T-cell (primary cell): ENCODE measurements around the gene TMPRSS2. TPM values are rescaled to one million over a fixed set of nuclear protein-coding genes. Genes with fewer than 3 reads are reported as not detected.

Experiments used
- ATAC-seq, 4 experiments: fragments of 200-7000 bp in 3 of 4; fragments of 150-1000 bp in 1 of 4; cut with Tn5 transposase; replicated peaks in 1 of 4; 1 replicate in 3 of 4; 2 replicates in 1 of 4; pipeline ENCODE4 v1.10.0; 2021; ENCODE audit warnings: moderate library complexity in 3 of 4, mild to moderate bottlenecking in 2 of 4, moderate number of reproducible peaks in 1 of 4
- CTCF ChIA-PET, 2 donors: fragments of 300-600 bp; sonication (Branson Sonifier 250); formaldehyde crosslinking; loops; one replicate each; lab custom pipeline; 2022; ENCODE audit warnings: antibody characterized with exemption in 2 of 2; lab: Charles Lee
- POLR2A ChIA-PET, 2 donors: fragments of 300-600 bp; sonication (Branson Sonifier 250); formaldehyde crosslinking; loops; one replicate each; lab custom pipeline; 2022; ENCODE audit warnings: antibody characterized with exemption in 2 of 2; lab: Charles Lee
- DNase-seq, 35 experiments: peaks; one replicate each; pipeline versions ENCODE4 v3.0.0 to v3.0.0-alpha.2; 2013 to 2023
- H3K27ac ChIP-seq: one replicate; pipeline ENCODE4 v1.5.1; 2013; ENCODE audit warnings: low read length
- H3K27me3 ChIP-seq, 2 experiments: replicated peaks in 1 of 2; 1 replicate in 1 of 2; 2 replicates in 1 of 2; pipeline versions ENCODE4 v1.6.1 to v1.7.0; 2013; ENCODE audit warnings: low read length in 1 of 2, mixed read lengths in 1 of 2; ENCODE audit not compliant: control insufficient read depth in 2 of 2, insufficient read depth in 2 of 2; ENCODE audit errors: extremely low read depth in 1 of 2
- H3K36me3 ChIP-seq, 2 donors: 1 replicate in 1 of 2; 2 replicates in 1 of 2; pipeline versions ENCODE4 v1.6.1 to v1.7.0; 2013; ENCODE audit warnings: low read length in 1 of 2; ENCODE audit not compliant: control insufficient read depth in 2 of 2, insufficient read depth in 1 of 2; ENCODE audit errors: extremely low read depth in 1 of 2
- H3K4me1 ChIP-seq, 2 experiments: 1 replicate in 1 of 2; 2 replicates in 1 of 2; pipeline versions ENCODE4 v1.6.1 to v1.7.0; 2013; ENCODE audit warnings: low read length in 2 of 2, mixed read lengths in 1 of 2; ENCODE audit not compliant: insufficient read depth in 2 of 2, control insufficient read depth in 1 of 2; ENCODE audit errors: extremely low read depth in 1 of 2
- H3K4me3 ChIP-seq, 2 donors: 1 replicate in 1 of 2; 2 replicates in 1 of 2; pipeline versions ENCODE4 v1.5.1 to v1.7.0; 2013; ENCODE audit warnings: mild to moderate bottlenecking in 2 of 2, low read length in 1 of 2, moderate library complexity in 1 of 2; ENCODE audit not compliant: control insufficient read depth in 1 of 2; ENCODE audit errors: extremely low read depth in 1 of 2
- H3K9me3 ChIP-seq: 2 replicates; pipeline ENCODE4 v1.7.0; 2013
- H3K27ac Mint-ChIP-seq, 2 donors: one replicate each; pipeline ENCODE4 v1.8.0; 2020 to 2021; ENCODE audit warnings: mild to moderate bottlenecking in 2 of 2, mixed read lengths in 2 of 2
- H3K27me3 Mint-ChIP-seq, 2 donors: one replicate each; pipeline ENCODE4 v1.8.0; 2021 to 2022; ENCODE audit warnings: mixed read lengths in 2 of 2
- H3K36me3 Mint-ChIP-seq: one replicate; pipeline ENCODE4 v1.8.0; 2021; ENCODE audit warnings: mixed read lengths
- H3K4me1 Mint-ChIP-seq, 3 donors: one replicate each; pipeline ENCODE4 v1.8.0; 2020 to 2022; ENCODE audit warnings: mixed read lengths in 3 of 3, mild to moderate bottlenecking in 1 of 3
- H3K4me3 Mint-ChIP-seq, 3 donors: one replicate each; pipeline ENCODE4 v1.8.0; 2020 to 2022; ENCODE audit warnings: mild to moderate bottlenecking in 3 of 3, mixed read lengths in 3 of 3, moderate library complexity in 3 of 3
- H3K9me3 Mint-ChIP-seq, 3 donors: one replicate each; pipeline ENCODE4 v1.8.0; 2020 to 2022; ENCODE audit warnings: mixed read lengths in 3 of 3
- WGBS: methylation state at CpG from one replicate; pipeline ENCODE4 v1.1.5; 2013; ENCODE audit warnings: missing lambda C conversion rate; ENCODE audit not compliant: insufficient coverage; 5-methylcytosine and 5-hydroxymethylcytosine counted together
- total RNA-seq, 35 experiments: library from RNA in 6 of 35; stranded (reverse) in 6 of 35; fragments of 120-200 nt in 1 of 35; gene quantifications; one replicate each; pipeline versions ENCODE4 v1.2.1 to v1.2.4 and lab custom pipeline; 2013 to 2026

TMPRSS2 gene
- total RNA-seq, 5 donors from 2014 or later (not counting 1 experiment from before 2014, with no cell fraction given) = 0.35 to 0.73 (median 0.53) TPM; not detected in 2

DNA sequence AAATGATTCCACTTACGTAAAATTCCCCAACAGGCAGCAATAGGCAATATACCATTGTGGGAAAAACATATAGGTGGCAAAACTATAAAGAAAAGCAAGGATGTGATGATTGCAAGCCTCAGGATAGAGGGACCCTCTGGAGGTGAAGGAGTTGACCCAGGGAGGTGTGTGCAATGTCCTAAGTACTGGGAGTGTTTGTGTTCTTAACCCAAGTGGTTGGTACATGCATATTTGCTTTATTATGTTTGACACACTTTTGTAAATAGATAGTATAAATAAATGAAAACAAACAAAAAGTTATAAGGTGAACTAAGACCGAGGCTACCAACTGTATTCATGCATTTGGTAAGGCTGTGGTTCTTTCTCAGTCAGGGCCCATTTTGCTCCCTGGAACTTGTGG, 74.4 kb downstream of the TMPRSS2 start:
- POLR2A ChIA-PET = no interaction called here
- no peak for ATAC-seq
- no CpG with 5 or more reads among the region's 2 CpGs for whole genome bisulfite sequencing
- Histone ChIP-seq H3K36me3 (peaks cover 11 to 72% of the 10 kb centered on the region in 2 donors), H3K27ac (no peak overlapping the region), H3K4me3 (no peak overlapping the region), H3K27me3 (no peaks in the 10 kb centered on the region), H3K9me3 (peaks cover 3% of the 10 kb centered on the region), H3K4me1 (no peaks in the 10 kb centered on the region)
- H3K9me3 Mint-ChIP-seq = no peaks in the 10 kb centered on the region
- H3K27ac Mint-ChIP-seq = peak overlapping the region; percentile 22 to 24
- H3K4me3 Mint-ChIP-seq = no peak overlapping the region
- H3K36me3 Mint-ChIP-seq = peaks cover 86% of the 10 kb centered on the region
- DNase-seq = no peak
- peaks cover 6 to 50% (median 44%) of the 10 kb centered on the region in 3 donors for H3K4me1 Mint-ChIP-seq
- H3K27me3 Mint-ChIP-seq = no peaks in the 10 kb centered on the region
- CTCF ChIA-PET = no interaction called here

DNA sequence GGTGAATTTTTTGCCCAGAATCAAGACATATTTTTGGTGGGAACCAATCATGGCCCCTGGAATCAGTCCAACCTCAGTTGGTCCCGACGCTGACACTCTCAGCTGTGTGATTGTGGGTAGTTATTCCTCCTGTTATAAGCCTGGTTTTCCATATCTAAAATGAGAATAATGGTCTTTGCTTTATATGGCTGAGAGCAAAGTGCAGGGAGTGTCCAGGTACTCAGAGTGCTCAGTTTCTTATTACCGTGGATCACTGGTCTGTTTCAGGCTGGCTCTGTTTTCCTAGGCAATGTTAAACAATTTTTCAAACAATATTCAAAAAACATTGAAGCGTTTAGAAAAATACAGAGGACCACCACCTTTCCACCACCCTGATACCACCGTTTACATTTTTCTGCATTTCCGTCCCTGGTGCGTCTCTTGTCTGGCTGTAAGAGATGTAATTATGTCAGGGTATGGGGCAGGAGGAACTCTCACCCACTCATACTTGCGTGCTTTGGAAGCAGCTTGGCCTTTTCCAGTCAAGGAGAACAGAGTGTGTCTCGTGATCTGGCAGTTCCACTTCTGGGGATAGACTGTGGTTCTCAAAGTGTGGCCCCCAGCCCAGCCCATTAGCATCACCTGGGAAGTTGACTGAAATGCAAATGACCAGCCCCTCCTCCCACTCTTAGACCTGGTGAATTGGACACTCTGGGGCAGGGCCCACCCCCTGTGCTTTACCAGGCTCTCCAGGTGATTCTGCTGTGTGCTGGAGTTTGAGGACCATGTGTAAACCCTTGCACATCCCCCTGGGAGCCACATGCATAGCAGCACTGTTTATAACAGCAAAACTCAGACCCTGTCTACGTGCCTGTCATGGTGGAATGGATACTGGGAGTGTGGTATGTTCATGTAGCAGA, 75.1 kb downstream of the TMPRSS2 start:
- Histone ChIP-seq H3K4me3 (no peak overlapping the region), H3K27me3 (no peaks in the 10 kb centered on the region), H3K36me3 (peaks cover 10 to 69% of the 10 kb centered on the region in 2 donors), H3K4me1 (no peaks in the 10 kb centered on the region), H3K27ac (no peak overlapping the region), H3K9me3 (peaks cover 3% of the 10 kb centered on the region)
- no peak for ATAC-seq
- Mint-ChIP-seq H3K36me3 (peaks cover 88% of the 10 kb centered on the region), H3K27ac (peak overlapping the region in 1 of 2 donors; percentile 24), H3K27me3 (no peaks in the 10 kb centered on the region), H3K9me3 (no peaks in the 10 kb centered on the region), H3K4me3 (no peak overlapping the region), H3K4me1 (peaks cover 12 to 56% (median 51%) of the 10 kb centered on the region in 3 donors)
- DNase-seq = no peak
- CTCF ChIA-PET = no interaction called here
- POLR2A ChIA-PET = no interaction called here
- 93% methylated on average over 5 of the region's 10 CpGs for WGBS

DNA sequence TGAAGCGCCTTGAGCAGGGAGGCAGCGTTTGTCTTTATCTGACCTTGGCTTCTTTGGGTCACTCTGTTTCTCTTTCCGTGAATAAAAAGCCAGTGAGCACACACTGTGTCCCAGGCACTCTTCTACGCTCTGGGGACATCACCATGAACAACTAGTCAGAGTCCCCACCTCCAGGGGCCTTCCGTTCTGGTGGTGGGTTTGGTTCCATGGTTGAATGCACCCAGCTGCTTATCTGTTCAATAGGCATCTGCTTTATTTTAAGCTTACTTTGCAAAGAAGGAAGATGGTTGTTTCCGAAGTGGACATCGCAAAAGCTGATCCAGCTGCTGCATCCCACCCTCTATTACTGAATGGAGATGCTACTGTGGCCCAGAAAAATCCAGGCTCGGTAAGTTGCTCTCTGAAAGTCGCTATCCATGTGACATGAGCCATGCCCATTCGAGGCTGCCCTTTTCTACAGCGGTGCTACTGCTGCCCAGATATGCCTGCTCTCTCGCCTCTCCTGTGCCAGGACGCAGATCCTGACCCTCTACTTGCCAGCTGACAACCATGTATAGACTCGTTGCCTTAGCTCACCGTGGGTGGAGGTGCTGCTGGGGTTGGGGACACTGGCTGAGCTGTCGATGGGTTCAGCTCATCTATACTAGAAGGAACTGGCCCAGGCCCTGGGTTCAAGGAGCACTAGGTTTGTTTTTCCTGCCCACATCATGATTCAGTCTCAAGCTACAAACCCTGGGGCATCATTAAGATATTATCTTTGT, 76.0 kb downstream of the TMPRSS2 start:
- H3K9me3 ChIP-seq = peaks cover 3% of the 10 kb centered on the region
- DNase-seq (no peak), ATAC-seq (no peak)
- CTCF ChIA-PET = no interaction called here
- peaks cover 21 to 63% (median 60%) of the 10 kb centered on the region in 3 donors for H3K4me1 Mint-ChIP-seq
- WGBS = 94% methylated on average over 12 of the region's 16 CpGs
- peaks cover 6 to 60% of the 10 kb centered on the region in 2 donors for H3K36me3 ChIP-seq
- H3K27ac ChIP-seq = no peak overlapping the region
- H3K36me3 Mint-ChIP-seq = peaks cover 85% of the 10 kb centered on the region
- no peaks in the 10 kb centered on the region for H3K9me3 Mint-ChIP-seq
- peak overlapping the region in 1 of 2 donors; percentile 39 for H3K27ac Mint-ChIP-seq
- H3K27me3 ChIP-seq = no peaks in the 10 kb centered on the region
- peaks cover 0 to 5% of the 10 kb centered on the region in 2 experiments for H3K4me1 ChIP-seq
- no peak overlapping the region for H3K4me3 Mint-ChIP-seq
- no peak overlapping the region for H3K4me3 ChIP-seq
- POLR2A ChIA-PET = no interaction called here
- no peaks in the 10 kb centered on the region for H3K27me3 Mint-ChIP-seq

DNA sequence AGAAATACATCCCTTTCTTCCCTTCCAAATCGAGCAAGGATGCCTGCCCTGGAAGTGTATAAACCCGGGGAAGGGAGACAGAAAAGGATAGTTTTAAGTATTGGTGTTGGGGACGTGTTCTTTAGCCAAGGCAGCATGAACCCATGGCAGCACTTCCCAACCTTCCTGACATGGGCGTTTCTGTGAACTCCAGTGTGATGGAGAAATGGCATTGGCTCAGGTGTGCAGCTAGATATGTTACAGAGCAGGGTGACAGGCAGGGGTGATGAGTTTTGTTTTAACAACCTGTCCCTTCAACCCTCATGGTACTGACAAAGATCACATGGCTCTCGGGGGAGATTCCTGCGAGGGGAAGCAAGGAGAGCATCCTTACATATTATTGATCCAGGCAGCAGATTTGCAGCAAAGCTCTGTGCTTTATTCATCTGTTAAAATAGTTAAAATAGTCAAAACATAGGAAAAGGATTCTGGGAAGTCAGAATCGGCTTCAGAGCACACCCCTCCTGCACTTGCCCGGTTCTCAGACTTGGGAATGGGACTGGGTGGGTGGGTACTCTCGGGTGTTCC, 78.0 kb downstream of the TMPRSS2 start:
- H3K27me3 ChIP-seq = no peaks in the 10 kb centered on the region
- H3K27ac Mint-ChIP-seq = peak overlapping the region; percentile 46 to 68
- no peak for DNase-seq
- peaks cover 3% of the 10 kb centered on the region for H3K9me3 ChIP-seq
- CTCF ChIA-PET = no interaction called here
- ATAC-seq = no peak
- WGBS = 92% methylated on average over 4 of the region's 9 CpGs
- no peaks in the 10 kb centered on the region for H3K27me3 Mint-ChIP-seq
- peaks cover 32 to 73% (median 66%) of the 10 kb centered on the region in 3 donors for H3K4me1 Mint-ChIP-seq
- H3K4me1 ChIP-seq = peaks cover 0 to 18% of the 10 kb centered on the region in 2 experiments
- POLR2A ChIA-PET = no interaction called here
- no peaks in the 10 kb centered on the region for H3K9me3 Mint-ChIP-seq
- H3K4me3 Mint-ChIP-seq = no peak overlapping the region
- peaks cover 6 to 41% of the 10 kb centered on the region in 2 donors for H3K36me3 ChIP-seq
- H3K4me3 ChIP-seq = no peak overlapping the region
- no peak overlapping the region for H3K27ac ChIP-seq
- H3K36me3 Mint-ChIP-seq = peaks cover 67% of the 10 kb centered on the region

DNA sequence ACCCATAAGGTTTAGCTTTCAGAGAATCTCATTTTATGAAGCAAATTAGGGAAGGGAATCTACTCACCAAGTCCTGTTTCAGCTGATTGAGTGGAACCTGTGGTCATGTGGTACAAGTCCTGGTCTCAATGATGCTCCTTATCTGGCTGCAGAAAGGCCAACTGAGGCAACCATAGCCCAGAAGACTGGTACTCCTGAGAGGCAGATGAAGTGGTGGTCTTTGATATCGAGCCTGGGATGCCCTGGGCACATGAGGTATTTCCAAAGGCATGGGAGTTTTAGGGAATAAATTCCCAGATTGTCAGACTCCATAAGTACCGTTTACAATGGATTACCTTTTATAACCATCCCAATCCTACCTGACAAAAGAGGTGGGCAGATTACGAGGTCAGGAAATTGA, 78.7 kb downstream of the TMPRSS2 start:
- Mint-ChIP-seq H3K36me3 (peaks cover 60% of the 10 kb centered on the region), H3K27ac (peak overlapping the region in 1 of 2 donors; percentile 53)

DNA sequence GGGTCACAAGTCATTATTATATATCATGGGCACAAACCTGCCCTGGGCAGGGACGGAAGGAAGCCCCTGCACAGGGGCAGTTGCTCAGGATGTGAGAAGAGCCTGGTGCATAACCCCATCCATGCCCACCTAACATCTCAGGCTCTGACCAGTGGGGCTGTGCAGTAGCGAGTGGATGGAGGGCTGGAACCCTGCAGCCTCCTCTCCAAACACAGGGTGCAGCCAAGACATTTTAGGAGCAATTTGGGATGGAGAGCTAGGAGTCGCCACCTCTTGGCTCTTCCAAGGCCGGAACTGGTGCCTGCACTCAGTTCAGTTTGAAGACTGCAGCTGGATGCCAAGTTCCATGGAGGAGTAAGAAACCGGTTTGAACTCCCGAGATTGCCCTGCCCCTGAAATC, 79.1 kb downstream of the TMPRSS2 start:
- Histone ChIP-seq H3K4me1 (peaks cover 2 to 20% of the 10 kb centered on the region in 2 experiments), H3K27me3 (no peaks in the 10 kb centered on the region), H3K27ac (no peak overlapping the region), H3K9me3 (no peaks in the 10 kb centered on the region), H3K36me3 (peaks cover 6 to 29% of the 10 kb centered on the region in 2 donors), H3K4me3 (no peak overlapping the region)
- POLR2A ChIA-PET = no interaction called here
- Mint-ChIP-seq H3K27ac (peak overlapping the region in 1 of 2 donors; percentile 97), H3K9me3 (no peaks in the 10 kb centered on the region), H3K36me3 (peaks cover 56% of the 10 kb centered on the region), H3K27me3 (no peaks in the 10 kb centered on the region), H3K4me1 (peaks cover 39 to 78% (median 62%) of the 10 kb centered on the region in 3 donors), H3K4me3 (peak overlapping the region in 1 of 3 donors; percentile 94)
- no peak for ATAC-seq
- CTCF ChIA-PET = no interaction called here
- DNase-seq = no peak
- WGBS = 98% methylated on average over 4 of the region's 6 CpGs

More for the DNA sequence above, 78.7 kb downstream of the TMPRSS2 start:
- no peaks in the 10 kb centered on the region for H3K27me3 Mint-ChIP-seq
- no peak for DNase-seq
- no peak for ATAC-seq
- no peaks in the 10 kb centered on the region for H3K9me3 ChIP-seq
- peaks cover 37 to 76% (median 62%) of the 10 kb centered on the region in 3 donors for H3K4me1 Mint-ChIP-seq
- H3K27ac ChIP-seq = no peak overlapping the region
- POLR2A ChIA-PET = no interaction called here
- peaks cover 6 to 34% of the 10 kb centered on the region in 2 donors for H3K36me3 ChIP-seq
- CTCF ChIA-PET = no interaction called here
- no CpG with 5 or more reads among the region's 3 CpGs for WGBS
- no peaks in the 10 kb centered on the region for H3K27me3 ChIP-seq
- no peak overlapping the region for H3K4me3 ChIP-seq
- H3K4me1 ChIP-seq = peaks cover 0 to 18% of the 10 kb centered on the region in 2 experiments
- no peak overlapping the region for H3K4me3 Mint-ChIP-seq
- no peaks in the 10 kb centered on the region for H3K9me3 Mint-ChIP-seq
